ENCODE data around the gene GMPR2.

The GMPR2 gene

DNA sequence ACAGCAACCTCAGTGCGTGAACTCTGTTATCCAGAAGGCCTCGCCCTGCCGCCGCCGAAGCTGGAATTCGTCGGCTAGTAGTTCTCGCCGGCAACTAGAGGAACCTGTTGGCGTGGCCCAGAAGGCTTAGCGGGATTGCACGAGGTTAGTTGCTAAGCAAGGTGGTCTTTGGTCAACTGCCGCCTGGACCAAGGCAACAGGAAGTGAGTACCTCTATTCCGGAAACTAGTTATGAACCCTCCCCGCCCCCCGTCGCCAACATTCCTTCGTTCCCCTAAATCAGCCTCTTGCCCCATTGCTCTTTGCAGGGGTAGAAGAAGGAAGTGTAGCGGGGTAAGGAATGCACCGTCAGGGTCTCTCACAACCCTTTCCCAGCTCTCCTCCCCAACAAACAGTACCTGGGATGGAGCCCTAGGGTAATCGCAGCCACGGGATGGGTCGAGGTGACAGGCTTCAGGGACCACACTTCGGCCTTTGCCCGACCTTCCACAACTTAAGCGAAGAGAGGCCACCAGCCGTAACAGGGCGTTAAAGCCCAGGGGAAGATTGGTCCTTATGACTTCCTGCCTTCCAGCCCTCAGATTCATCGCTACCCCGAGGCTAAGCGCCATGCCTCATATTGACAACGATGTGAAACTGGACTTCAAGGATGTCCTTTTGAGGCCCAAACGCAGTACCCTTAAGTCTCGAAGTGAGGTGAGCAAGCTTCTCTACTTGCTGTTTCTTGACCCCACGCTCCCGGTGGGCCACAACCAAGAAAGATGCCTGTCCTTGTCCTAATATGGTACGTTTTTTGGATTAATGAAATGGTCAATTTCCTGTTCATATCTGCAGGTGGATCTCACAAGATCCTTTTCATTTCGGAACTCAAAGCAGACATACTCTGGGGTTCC lies at the start of gene GMPR2:
GMPR2 (plus strand) TSS at position 285 of the 893 bp plus-strand sequence; CDS start at position 610, 325 bp downstream.
- DNase-seq (ENCODE audit: low spot score), result peak; percentile 63

GRCh38 chr14:24183014-24183481 lies 49.7 kb upstream of the GMPR2 start:
- no peak for DNase-seq (ENCODE audit: low spot score)

- DNase-seq (ENCODE audit: low spot score), result no peak
Observed at GRCh38 chr14:24184104-24184970, 48.4 kb upstream of the GMPR2 start.

- DNase-seq (ENCODE audit: low spot score), result no peak
Observed at GRCh38 chr14:24185026-24185425, 47.7 kb upstream of the GMPR2 start.

GRCh38 chr14:24185741-24186140 lies 47.0 kb upstream of the GMPR2 start:
- DNase-seq (ENCODE audit: low spot score), result no peak

DNA sequence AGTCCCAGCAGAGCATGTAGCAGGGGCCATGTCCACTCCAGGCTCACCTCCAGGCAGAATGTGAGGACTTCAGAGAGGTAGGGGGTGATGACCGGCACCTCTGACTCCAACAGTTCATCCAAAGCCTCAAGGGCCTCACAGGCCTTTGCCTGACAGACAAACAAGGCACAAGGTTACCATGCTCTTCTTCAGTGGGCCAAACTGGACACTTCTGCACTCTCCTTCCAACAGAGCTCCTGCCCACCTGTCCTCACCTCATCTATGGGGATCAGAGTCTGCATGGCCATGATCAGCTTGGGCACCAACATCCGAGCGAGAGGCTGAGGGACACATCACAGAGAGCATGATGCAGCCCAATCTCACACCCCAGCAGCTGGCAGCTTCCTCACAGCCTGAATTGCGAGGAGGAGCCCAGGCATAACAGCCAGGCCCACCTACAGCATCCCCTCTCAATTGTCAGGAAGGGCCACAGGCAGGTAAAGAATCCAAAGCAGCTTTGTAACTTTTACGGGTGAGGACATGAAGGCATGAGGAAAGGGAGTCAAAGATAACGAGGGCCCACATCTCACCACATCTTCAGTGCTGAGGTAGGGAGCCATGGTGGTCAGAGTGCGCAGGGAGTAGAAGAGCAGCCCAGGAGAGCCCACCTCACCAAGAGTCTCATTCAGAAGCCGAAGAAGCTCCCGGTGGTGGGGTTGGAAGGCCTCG lies 45.7 kb upstream of the GMPR2 start:
- DNase-seq (ENCODE audit: low spot score), result no peak

DNA sequence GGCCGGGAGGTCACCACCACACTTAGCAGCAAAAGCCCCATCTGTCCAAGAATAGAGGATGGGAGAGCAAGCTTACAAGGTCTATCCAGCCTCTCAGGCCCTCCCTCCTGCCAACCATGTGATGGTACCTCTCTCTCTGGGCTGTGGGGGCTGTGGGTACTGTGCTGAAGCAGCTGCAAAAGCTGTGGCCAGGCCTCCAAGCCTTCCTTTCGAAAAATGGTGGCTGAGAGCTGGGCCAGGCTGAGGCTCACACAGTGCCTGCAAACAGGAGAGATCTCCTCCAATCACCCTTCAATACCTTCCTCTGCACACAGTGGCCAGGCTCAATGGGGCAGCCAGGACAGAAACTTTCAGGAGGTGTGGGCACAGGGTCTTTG lies 45.2 kb upstream of the GMPR2 start:
- DNase-seq (ENCODE audit: low spot score), result no peak

DNA sequence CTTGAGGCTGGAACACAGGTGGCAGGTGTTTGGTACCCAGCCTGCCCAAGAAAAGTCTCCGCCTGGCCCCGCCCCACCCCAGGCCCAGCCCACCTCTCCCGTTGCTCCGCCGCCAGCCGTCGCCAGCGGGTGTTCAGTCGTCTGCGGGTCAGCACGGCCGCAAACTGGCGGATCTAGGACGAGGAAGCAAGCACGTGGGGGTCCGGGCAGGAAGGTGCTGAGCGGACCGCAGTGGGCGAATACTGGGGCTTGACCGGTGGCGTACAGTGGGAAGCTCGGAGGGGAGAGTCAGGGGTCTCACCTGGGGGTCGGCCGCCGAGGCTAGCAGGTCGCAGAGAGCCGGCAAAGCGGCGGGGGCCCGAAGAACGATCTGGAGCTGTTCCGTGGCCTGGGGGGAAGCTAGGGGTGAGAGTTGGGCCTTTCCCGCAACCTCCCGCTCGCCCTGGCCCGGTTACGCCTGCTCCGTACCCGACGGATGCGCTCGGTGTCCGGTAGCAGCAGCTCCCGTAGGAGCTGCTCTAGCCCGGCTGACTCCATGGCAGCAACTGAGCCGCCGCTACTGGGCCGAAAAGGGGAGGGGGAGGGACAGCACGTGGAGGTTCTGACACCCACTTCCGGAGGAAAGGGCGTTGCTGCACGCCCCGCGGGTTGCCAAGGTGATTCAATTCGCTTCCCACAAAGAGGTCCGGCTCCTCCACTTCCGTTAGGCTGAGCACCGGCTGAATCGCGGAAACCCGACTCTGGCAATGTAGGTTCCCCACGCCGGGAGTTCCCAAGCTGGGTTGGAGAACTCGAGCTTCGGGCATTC lies 44.3 kb upstream of the GMPR2 start, which contains the start of gene IPO4:
IPO4 (minus strand) TSS at position 566 of the 808 bp plus-strand sequence; CDS start at position 537, 29 bp downstream.
- peak; percentile 94 for DNase-seq (ENCODE audit: low spot score)

GRCh38 chr14:24189059-24189375 lies 43.7 kb upstream of the GMPR2 start:
- no peak for DNase-seq (ENCODE audit: low spot score)

GRCh38 chr14:24189460-24189859 lies 43.3 kb upstream of the GMPR2 start:
- no peak for DNase-seq (ENCODE audit: low spot score)

DNA sequence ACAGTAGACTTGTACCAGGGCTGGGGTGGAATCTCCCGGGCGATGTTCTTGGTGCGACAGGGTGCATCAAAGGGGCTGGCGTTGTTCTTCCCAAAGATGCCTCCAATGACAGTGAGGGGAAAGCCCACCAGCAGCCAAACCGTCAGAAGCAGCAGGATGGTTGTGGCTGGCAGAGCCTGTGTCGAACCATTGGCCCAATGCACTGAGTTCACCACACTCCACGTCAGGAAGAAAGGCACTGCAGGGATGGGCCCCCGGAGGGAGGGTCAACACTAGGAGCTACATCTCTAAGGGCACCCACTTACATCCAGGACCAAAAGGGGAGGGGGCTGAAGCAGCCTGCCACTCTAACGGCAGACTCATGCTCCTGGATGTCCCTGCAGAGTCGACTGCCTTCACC lies 42.3 kb upstream of the GMPR2 start:
- DNase-seq (ENCODE audit: low spot score), result no peak

- DNase-seq (ENCODE audit: low spot score), result no peak
Observed at GRCh38 chr14:24192933-24193332, 39.8 kb upstream of the GMPR2 start.

- DNase-seq (ENCODE audit: low spot score), result no peak
Observed at GRCh38 chr14:24194186-24194872, 38.4 kb upstream of the GMPR2 start.

- DNase-seq (ENCODE audit: low spot score), result no peak
Observed at GRCh38 chr14:24194873-24195185, 37.9 kb upstream of the GMPR2 start.

DNA sequence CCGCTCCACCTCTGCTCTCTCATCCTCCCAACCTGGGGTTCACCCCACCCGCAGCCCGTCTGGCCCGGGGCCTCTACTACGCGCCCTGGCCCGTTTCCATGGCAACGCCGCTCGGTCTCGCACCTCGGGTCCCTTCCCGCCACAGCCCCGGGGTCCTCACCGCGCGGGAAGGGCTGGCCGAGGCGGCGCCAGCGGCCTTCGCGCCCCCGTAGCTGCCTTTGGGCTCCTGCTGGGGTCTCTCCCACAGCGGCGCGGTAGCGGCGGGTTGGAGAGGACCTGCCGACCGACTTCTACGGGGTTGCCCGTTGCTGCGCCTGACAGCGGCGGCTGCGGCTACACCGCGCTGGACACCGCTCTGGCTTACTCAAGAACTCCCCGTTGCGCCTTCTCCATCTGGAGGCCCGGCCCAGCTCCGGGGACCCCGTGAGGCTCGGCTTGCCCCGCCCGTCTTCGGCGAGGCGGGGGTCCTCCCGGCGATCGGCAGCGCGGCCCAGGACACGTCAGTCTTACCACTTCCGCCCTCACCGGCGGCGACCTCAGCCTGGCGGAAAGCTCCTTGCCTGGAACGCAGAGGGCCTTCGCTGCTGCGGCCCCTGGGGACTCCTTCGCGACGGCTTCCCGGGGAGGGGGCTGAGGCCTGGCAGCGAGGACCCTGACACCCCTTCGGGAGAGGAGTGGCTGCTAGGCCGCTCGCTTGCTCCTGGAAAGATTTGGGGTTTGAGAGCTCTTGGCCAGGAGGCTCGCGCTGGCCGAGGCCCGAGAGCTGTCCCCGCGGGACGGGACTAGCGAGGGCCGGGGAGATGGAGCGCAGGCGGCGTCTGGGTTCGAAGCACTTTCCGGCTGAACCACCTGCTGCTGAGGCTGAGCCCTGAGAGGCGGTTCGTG lies 37.3 kb upstream of the GMPR2 start, which contains the start of gene TM9SF1:
TM9SF1 (minus strand) TSS at position 256 of the 885 bp plus-strand sequence. CDS start 422 bp downstream, outside the sequence.
- DNase-seq (ENCODE audit: low spot score), result peak; percentile 90

DNA sequence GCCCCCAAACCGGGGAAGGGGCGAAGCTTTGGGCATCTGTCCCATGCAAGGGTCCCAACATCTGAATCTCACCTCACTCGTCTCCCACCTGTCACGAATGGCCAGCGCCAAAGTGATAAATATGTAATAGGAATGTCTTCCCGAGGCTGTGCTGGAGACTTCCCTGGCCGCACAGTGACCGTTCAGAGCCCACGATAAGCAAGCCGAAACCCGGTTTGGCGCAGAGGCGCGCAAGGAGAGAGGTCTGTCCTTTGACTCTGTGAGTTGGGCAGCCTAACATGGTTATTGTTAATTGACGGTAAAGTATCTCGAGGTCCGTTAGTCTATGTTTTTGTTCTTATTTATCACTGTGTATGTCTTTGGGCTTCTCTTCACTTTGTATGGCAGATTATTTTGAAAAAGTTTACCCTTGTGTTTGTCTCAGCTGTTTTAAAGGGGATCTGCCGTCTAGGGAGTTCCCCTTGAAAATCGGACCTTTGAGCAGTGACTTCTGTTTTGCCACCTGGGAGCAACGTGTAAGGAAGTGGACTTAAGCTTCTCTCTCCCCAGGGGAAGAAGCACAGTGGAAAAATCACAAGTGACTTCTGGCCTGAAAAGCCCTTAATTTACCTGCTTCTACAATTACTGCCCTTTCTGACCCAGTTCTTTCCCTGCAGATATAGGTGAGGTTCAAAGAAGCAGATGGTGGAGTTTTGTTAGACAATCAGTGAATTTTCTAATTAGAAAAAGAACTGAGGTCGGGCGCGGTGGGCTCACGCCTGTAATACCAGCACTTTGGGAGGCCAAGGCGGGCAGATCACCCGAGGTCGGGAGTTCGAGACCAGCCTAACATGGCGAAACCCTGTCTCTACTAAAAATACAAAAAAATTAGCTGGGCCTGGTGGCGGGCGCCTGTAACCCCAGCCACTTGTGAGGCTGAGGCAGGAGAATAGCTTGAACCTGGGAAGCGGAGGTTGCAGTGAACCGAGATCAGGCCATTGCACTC lies 36.4 kb upstream of the GMPR2 start:
- peak; percentile 56 for DNase-seq (ENCODE audit: low spot score)

DNA sequence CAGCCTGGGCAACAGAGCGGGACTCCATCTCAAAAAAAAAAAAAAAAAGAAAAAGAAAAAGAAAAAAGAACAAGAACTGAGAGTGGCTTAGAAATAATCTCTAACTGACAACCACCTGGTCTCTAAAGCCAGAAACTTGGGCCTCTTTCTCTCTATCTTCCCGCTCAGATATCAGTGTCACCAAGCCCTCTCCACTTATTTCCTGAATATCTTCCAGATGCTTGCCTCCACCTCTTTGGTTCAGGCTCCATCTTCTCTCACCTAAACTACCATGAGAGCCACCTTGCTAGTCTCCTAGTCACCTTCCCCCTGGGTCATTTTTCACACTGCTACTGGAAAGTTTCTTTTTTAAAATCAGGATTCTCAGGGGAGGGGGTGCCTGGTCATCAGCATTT lies 35.7 kb upstream of the GMPR2 start:
- no peak for DNase-seq (ENCODE audit: low spot score)

DNA sequence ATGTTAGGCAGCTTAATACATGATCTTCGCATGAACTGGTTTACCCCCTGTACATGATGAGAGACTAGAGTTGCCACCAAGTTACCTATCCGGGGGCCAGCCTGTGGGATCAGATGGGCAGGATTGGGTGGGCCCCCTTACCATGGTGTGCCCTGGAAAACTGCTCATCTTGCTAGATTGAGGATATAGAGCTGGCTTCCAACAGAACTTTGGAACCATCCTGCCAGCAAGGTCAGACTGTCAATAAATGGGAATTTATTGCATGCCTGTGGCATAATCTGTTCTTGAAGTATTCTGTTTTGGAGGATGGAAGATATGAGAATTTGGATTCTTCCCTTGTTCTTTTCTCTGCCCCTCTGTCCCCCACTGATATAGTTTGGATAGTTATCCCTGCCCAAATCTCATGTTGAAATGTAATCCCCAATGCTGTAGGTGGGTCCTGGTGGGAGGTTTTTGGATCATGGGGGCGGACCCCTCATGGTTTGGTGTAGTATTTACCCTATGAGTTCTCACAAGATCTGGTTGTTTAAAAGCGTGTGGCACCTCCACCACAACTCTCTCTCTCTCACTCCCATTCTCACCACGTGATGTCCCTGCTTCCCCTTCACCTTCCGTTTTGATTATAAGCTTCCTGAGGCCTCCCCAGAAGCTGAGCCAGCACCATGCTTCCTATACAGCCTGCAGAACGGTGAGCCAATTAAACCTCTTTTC lies 33.8 kb upstream of the GMPR2 start:
- DNase-seq (ENCODE audit: low spot score), result no peak

Data from germinal center (tissue), 1 donor.